Ishikawa (cell line): Measurements from ENCODE around the gene CAMK2D.

Experiments
- CEBPB ChIP-seq: IDR thresholded peaks from 2 replicates; pipeline ENCODE4 v1.6.1; 2012
- CREB1 ChIP-seq: IDR thresholded peaks from 2 replicates; pipeline ENCODE4 v1.6.1; 2012; ENCODE audit warnings: low read depth
- EGR1 ChIP-seq: IDR thresholded peaks from 2 replicates; pipeline ENCODE4 v1.6.1; 2012
- EP300 ChIP-seq: IDR thresholded peaks from 2 replicates; pipeline ENCODE4 v1.6.1; 2012; ENCODE audit warnings: borderline replicate concordance
- FOXM1 ChIP-seq: IDR thresholded peaks from 2 replicates; pipeline ENCODE4 v1.6.1; 2012; ENCODE audit warnings: low read depth, borderline replicate concordance
- NFIC ChIP-seq: IDR thresholded peaks from 2 replicates; pipeline ENCODE4 v1.6.1; 2012
- RAD21 ChIP-seq: IDR thresholded peaks from 2 replicates; pipeline ENCODE4 v1.6.1; 2012; ENCODE audit warnings: low read depth
- TAF1 ChIP-seq: IDR thresholded peaks from 2 replicates; pipeline ENCODE4 v1.6.1; 2012; ENCODE audit warnings: low read depth, mild to moderate bottlenecking
- TCF12 ChIP-seq: IDR thresholded peaks from 2 replicates; pipeline ENCODE4 v1.6.1; 2012; ENCODE audit warnings: low read depth
- TEAD4 ChIP-seq: IDR thresholded peaks from 2 replicates; pipeline ENCODE4 v1.6.1; 2012
- USF1 ChIP-seq: IDR thresholded peaks from 2 replicates; pipeline ENCODE4 v1.6.1; 2012
- YY1 ChIP-seq: IDR thresholded peaks from 2 replicates; pipeline ENCODE4 v1.6.1; 2012; ENCODE audit warnings: low read depth
- ZBTB7A ChIP-seq: IDR thresholded peaks from 2 replicates; pipeline ENCODE4 v1.6.1; 2012; ENCODE audit warnings: low read depth
- TF ChIP-seq, protein P1 (sequence below): IDR thresholded peaks from 2 replicates; pipeline ENCODE4 v1.6.1; 2012
- TF ChIP-seq, protein P2 (sequence below): IDR thresholded peaks from 2 replicates; pipeline ENCODE4 v1.6.1; 2012; ENCODE audit warnings: low read depth, mild to moderate bottlenecking

CAMK2D gene

GRCh38 chr4:113644398-113644797 lies 117.1 kb downstream of the CAMK2D start:
- TF ChIP-seq CREB1, result no peak
- TF ChIP-seq TAF1, result no peak
- TF ChIP-seq YY1, result no peak
- TF ChIP-seq USF1, result no peak
- TF ChIP-seq RAD21, result no peak
- TF ChIP-seq TCF12, result no peak
- no peak for TF ChIP-seq FOXM1
- no peak for TF ChIP-seq NFIC
- TF ChIP-seq EGR1, result no peak
- TF ChIP-seq CEBPB, result no peak
- TF ChIP-seq ZBTB7A, result no peak
- TF ChIP-seq, protein P1, sequence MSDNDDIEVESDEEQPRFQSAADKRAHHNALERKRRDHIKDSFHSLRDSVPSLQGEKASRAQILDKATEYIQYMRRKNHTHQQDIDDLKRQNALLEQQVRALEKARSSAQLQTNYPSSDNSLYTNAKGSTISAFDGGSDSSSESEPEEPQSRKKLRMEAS, result no peak
- no peak for TF ChIP-seq TEAD4

GRCh38 chr4:113643505-113643904 lies 118.0 kb downstream of the CAMK2D start:
- TF ChIP-seq ZBTB7A, result no peak
- TF ChIP-seq TCF12, result no peak
- TF ChIP-seq TEAD4, result no peak
- TF ChIP-seq CEBPB, result no peak
- TF ChIP-seq EGR1, result no peak
- no peak for TF ChIP-seq NFIC
- no peak for TF ChIP-seq CREB1
- no peak for TF ChIP-seq TAF1
- TF ChIP-seq RAD21, result no peak
- no peak for TF ChIP-seq FOXM1
- no peak for TF ChIP-seq YY1
- TF ChIP-seq, protein P2, sequence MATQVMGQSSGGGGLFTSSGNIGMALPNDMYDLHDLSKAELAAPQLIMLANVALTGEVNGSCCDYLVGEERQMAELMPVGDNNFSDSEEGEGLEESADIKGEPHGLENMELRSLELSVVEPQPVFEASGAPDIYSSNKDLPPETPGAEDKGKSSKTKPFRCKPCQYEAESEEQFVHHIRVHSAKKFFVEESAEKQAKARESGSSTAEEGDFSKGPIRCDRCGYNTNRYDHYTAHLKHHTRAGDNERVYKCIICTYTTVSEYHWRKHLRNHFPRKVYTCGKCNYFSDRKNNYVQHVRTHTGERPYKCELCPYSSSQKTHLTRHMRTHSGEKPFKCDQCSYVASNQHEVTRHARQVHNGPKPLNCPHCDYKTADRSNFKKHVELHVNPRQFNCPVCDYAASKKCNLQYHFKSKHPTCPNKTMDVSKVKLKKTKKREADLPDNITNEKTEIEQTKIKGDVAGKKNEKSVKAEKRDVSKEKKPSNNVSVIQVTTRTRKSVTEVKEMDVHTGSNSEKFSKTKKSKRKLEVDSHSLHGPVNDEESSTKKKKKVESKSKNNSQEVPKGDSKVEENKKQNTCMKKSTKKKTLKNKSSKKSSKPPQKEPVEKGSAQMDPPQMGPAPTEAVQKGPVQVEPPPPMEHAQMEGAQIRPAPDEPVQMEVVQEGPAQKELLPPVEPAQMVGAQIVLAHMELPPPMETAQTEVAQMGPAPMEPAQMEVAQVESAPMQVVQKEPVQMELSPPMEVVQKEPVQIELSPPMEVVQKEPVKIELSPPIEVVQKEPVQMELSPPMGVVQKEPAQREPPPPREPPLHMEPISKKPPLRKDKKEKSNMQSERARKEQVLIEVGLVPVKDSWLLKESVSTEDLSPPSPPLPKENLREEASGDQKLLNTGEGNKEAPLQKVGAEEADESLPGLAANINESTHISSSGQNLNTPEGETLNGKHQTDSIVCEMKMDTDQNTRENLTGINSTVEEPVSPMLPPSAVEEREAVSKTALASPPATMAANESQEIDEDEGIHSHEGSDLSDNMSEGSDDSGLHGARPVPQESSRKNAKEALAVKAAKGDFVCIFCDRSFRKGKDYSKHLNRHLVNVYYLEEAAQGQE, result no peak
- TF ChIP-seq USF1, result no peak
- TF ChIP-seq EP300, result no peak
- TF ChIP-seq, protein P1, result no peak

GRCh38 chr4:113641025-113641431 lies 120.5 kb downstream of the CAMK2D start:
- TF ChIP-seq, protein P1, result no peak
- TF ChIP-seq TCF12 (no peak), TEAD4 (no peak), TAF1 (no peak), CEBPB (no peak), RAD21 (no peak), CREB1 (no peak), EGR1 (no peak)

DNA sequence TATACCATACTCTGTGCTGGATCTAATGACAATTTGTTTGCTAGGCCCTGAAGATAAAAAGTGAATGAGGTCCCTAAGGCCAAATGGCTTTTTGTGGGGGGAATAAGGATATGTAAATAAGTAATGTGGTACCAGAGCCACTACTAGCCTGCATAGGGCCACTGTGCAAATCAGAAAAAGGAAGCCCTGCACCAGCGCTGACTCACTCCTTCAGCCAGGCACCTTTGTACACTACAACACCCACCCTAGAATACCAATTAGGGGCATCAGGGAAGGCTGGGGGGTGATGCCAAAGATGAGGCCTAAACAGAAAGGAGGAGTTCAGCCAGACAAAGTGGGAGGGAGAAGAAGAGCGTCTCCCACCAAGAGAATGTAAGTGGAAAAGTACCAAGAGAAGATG lies 122.2 kb downstream of the CAMK2D start:
- TF ChIP-seq TCF12, result no peak
- no peak for TF ChIP-seq TAF1
- TF ChIP-seq EP300, result no peak
- TF ChIP-seq USF1, result no peak
- TF ChIP-seq TEAD4, result no peak
- TF ChIP-seq, protein P1, result no peak
- TF ChIP-seq RAD21, result no peak
- no peak for TF ChIP-seq ZBTB7A
- TF ChIP-seq EGR1, result no peak
- TF ChIP-seq, protein P2, result no peak
- TF ChIP-seq YY1, result no peak
- TF ChIP-seq CREB1, result no peak

DNA sequence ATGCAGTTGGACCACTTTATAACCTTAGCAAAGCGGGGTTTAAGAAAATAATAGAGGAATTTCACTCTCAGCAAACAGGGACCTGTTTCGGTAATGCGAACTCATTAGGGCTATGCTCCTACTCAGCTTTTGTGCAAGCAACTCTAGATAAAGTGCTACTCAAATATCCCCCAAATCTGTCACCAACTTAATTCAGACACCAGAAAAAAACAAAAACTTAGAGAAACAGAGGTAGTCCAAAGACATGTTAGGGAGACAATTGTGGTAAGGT lies 123.0 kb downstream of the CAMK2D start:
- no peak for TF ChIP-seq FOXM1
- TF ChIP-seq, protein P1, result no peak
- TF ChIP-seq EGR1, result no peak
- no peak for TF ChIP-seq EP300
- no peak for TF ChIP-seq ZBTB7A
- no peak for TF ChIP-seq NFIC
- TF ChIP-seq CEBPB, result no peak
- no peak for TF ChIP-seq CREB1
- TF ChIP-seq RAD21, result no peak
- TF ChIP-seq TEAD4, result no peak
- TF ChIP-seq TAF1, result no peak
- TF ChIP-seq, protein P2, result no peak
- TF ChIP-seq YY1, result no peak
- no peak for TF ChIP-seq USF1
